Measurements from ENCODE around the gene CDH26.

The CDH26 gene

GRCh38 chr20:59958123-59958522 lies at the start of gene CDH26:
Gene CDH26 (plus strand): TSS chr20:59958423. CDS start chr20:59958727, 304 bp downstream.
- no peak for DNase-seq (ENCODE audit: low read depth)

GRCh38 chr20:59908855-59909254 lies 49.4 kb upstream of the CDH26 start:
- DNase-seq (ENCODE audit: low read depth): no peak

GRCh38 chr20:59911041-59911440 lies 47.2 kb upstream of the CDH26 start:
- no peak for DNase-seq (ENCODE audit: low read depth)

- DNase-seq (ENCODE audit: low read depth): no peak
Measured at GRCh38 chr20:59912609-59913008, 45.6 kb upstream of the CDH26 start.

- DNase-seq (ENCODE audit: low read depth): no peak
Measured at GRCh38 chr20:59920944-59921343, 37.3 kb upstream of the CDH26 start.

- DNase-seq (ENCODE audit: low read depth): no peak
Measured at GRCh38 chr20:59923514-59923913, 34.7 kb upstream of the CDH26 start.

GRCh38 chr20:59925359-59925758 lies 32.9 kb upstream of the CDH26 start:
- no peak for DNase-seq (ENCODE audit: low read depth)

- DNase-seq (ENCODE audit: low read depth): no peak
Measured at GRCh38 chr20:59925899-59926298, 32.3 kb upstream of the CDH26 start.

- DNase-seq (ENCODE audit: low read depth): no peak
Measured at GRCh38 chr20:59931511-59932312, 26.5 kb upstream of the CDH26 start.

GRCh38 chr20:59932616-59933295 lies 25.5 kb upstream of the CDH26 start:
- no peak for DNase-seq (ENCODE audit: low read depth)

GRCh38 chr20:59933296-59933848 lies 24.9 kb upstream of the CDH26 start, which contains the start of gene SYCP2:
Gene SYCP2 (minus strand): TSS chr20:59933637. CDS start chr20:59922413, 11,224 bp downstream.
- peak; percentile 39 for DNase-seq (ENCODE audit: low read depth)

GRCh38 chr20:59933849-59934585 lies 24.2 kb upstream of the CDH26 start:
- DNase-seq (ENCODE audit: low read depth): peak; percentile 54

GRCh38 chr20:59935457-59936185 lies 22.6 kb upstream of the CDH26 start:
- no peak for DNase-seq (ENCODE audit: low read depth)

GRCh38 chr20:59936409-59936808 lies 21.8 kb upstream of the CDH26 start:
- no peak for DNase-seq (ENCODE audit: low read depth)

GRCh38 chr20:59937150-59937549 lies 21.1 kb upstream of the CDH26 start:
- no peak for DNase-seq (ENCODE audit: low read depth)

GRCh38 chr20:59938221-59938620 lies 20.0 kb upstream of the CDH26 start:
- no peak for DNase-seq (ENCODE audit: low read depth)

- no peak for DNase-seq (ENCODE audit: low read depth)
Measured at GRCh38 chr20:59938696-59939051, 19.5 kb upstream of the CDH26 start.

GRCh38 chr20:59939052-59939878 lies 19.0 kb upstream of the CDH26 start:
- DNase-seq (ENCODE audit: low read depth): no peak

GRCh38 chr20:59939879-59940128 lies 18.4 kb upstream of the CDH26 start:
- no peak for DNase-seq (ENCODE audit: low read depth)

- DNase-seq (ENCODE audit: low read depth): peak; percentile 74
Measured at GRCh38 chr20:59940129-59940955, 17.9 kb upstream of the CDH26 start, which contains the start of the genes FAM217B and PPP1R3D. Gene FAM217B (plus strand): TSS chr20:59940389. CDS start chr20:59943944, 3,555 bp downstream. Gene PPP1R3D (minus strand): TSS chr20:59940305. CDS start chr20:59939931, 374 bp downstream.

Measured in stimulated activated CD8-positive, alpha-beta memory T cell treated with anti-CD3 and anti-CD28 coated beads, Interleukin-15, amount 100 ng/mL, for 1 hour (primary cell).